NB4 (cell line): Measurements from ENCODE around the gene MEST.

Experiments used
- POLR2A ChIP-seq: IDR thresholded peaks from 2 replicates; pipeline ENCODE4 v1.6.1; 2011; ENCODE audit warnings: mild to moderate bottlenecking; ENCODE audit not compliant: insufficient read length; ENCODE audit errors: extremely low read depth
- TF ChIP-seq, protein P1 (sequence below): IDR thresholded peaks from one replicate; pipeline ENCODE4 v1.5.1; 2012; ENCODE audit warnings: low read depth, low read length
- TF ChIP-seq, protein P2 (sequence below): IDR thresholded peaks from 2 replicates; pipeline ENCODE4 v1.6.1; 2011; ENCODE audit warnings: low read depth, low read length

- TF ChIP-seq, protein P1, sequence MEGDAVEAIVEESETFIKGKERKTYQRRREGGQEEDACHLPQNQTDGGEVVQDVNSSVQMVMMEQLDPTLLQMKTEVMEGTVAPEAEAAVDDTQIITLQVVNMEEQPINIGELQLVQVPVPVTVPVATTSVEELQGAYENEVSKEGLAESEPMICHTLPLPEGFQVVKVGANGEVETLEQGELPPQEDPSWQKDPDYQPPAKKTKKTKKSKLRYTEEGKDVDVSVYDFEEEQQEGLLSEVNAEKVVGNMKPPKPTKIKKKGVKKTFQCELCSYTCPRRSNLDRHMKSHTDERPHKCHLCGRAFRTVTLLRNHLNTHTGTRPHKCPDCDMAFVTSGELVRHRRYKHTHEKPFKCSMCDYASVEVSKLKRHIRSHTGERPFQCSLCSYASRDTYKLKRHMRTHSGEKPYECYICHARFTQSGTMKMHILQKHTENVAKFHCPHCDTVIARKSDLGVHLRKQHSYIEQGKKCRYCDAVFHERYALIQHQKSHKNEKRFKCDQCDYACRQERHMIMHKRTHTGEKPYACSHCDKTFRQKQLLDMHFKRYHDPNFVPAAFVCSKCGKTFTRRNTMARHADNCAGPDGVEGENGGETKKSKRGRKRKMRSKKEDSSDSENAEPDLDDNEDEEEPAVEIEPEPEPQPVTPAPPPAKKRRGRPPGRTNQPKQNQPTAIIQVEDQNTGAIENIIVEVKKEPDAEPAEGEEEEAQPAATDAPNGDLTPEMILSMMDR: no peak
- no peak for TF ChIP-seq POLR2A
- TF ChIP-seq, protein P2, sequence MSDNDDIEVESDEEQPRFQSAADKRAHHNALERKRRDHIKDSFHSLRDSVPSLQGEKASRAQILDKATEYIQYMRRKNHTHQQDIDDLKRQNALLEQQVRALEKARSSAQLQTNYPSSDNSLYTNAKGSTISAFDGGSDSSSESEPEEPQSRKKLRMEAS: no peak
Observed at GRCh38 chr7:130491841-130492522, at the start of gene MEST.
